Measurements from ENCODE around the gene AZIN2. TPM values are rescaled to one million over a fixed set of nuclear protein-coding genes. Genes with fewer than 3 reads are reported as not detected.

Gene AZIN2
- total and polyA plus RNA-seq, 9 donors = 4.1 to 15.7 (median 9.4) TPM

- Histone ChIP-seq H3K9me3 (no peaks in the 10 kb centered on the region), H3K27ac (no peak overlapping the region), H3K4me1 (ENCODE audit: insufficient read depth) (peaks cover 3% of the 10 kb centered on the region), H3K4me3 (no peak overlapping the region), H3K27me3 (no peaks in the 10 kb centered on the region), H3K36me3 (no peaks in the 10 kb centered on the region)
- intact Hi-C loops (cut with DNase I) = no loop called here
- no peak for DNase-seq
- TF ChIP-seq EP300 (IDR thresholded peaks at IDR 0.05) (no peak), POLR2A (IDR thresholded peaks at IDR 0.05) (no peak)
- TF ChIP-seq, protein P1, sequence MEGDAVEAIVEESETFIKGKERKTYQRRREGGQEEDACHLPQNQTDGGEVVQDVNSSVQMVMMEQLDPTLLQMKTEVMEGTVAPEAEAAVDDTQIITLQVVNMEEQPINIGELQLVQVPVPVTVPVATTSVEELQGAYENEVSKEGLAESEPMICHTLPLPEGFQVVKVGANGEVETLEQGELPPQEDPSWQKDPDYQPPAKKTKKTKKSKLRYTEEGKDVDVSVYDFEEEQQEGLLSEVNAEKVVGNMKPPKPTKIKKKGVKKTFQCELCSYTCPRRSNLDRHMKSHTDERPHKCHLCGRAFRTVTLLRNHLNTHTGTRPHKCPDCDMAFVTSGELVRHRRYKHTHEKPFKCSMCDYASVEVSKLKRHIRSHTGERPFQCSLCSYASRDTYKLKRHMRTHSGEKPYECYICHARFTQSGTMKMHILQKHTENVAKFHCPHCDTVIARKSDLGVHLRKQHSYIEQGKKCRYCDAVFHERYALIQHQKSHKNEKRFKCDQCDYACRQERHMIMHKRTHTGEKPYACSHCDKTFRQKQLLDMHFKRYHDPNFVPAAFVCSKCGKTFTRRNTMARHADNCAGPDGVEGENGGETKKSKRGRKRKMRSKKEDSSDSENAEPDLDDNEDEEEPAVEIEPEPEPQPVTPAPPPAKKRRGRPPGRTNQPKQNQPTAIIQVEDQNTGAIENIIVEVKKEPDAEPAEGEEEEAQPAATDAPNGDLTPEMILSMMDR (IDR thresholded peaks at IDR 0.05) = no peak
- WGBS, 3 donors = 85 to 94% (median 92%) methylated on average over 6 of the region's 6 CpGs
Observed at GRCh38 chr1:33165809-33166208, 84.9 kb downstream of the AZIN2 start.

DNA sequence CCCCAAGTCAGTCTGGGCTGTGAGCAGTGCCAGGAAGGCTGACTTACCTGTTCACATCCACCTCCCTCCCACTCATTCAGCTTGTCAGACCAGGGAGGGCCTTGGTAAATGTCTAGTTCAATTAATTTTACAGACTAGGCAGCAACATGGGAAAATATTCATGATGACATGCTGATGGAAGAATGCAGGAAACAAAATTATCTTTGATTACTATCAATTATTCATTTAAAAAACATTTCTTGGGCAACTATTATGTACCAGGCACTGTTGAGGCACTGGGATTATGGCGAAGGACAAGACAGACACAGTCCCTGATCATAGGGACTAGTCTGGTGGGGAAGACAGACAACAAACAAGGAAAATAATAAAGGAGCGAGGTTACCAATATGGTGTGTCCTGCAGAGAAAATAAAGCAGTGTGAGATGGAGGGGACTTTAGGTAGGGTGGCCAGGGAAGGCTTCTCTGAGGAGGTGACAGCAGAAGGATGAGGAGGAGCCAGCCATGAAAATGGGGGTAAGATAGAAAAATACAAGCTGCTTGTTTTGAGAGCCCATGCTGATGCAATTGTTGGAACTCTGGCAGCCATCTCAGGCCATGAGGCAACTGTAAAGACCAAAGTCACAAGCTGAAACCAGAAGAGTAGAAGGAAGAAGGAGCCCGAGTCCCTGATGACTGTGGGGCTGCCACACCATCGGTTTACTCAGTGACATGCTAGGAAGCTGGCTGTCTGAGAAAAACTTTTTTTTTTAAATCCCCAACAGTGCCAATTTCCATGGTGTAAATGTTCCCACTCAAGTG is 86.9 kb downstream of the AZIN2 start:
- WGBS, 3 donors = 95 to 100% (median 99%) methylated on average over 4 of the region's 4 CpGs
- intact Hi-C loops (cut with DNase I) = no loop called here
- no peak overlapping the region for H3K27ac ChIP-seq
- no peak overlapping the region for H3K4me3 ChIP-seq
- TF ChIP-seq, protein P1 (IDR thresholded peaks at IDR 0.05) = no peak
- TF ChIP-seq EP300 (IDR thresholded peaks at IDR 0.05) (no peak), POLR2A (IDR thresholded peaks at IDR 0.05) (no peak)
- no peaks in the 10 kb centered on the region for H3K36me3 ChIP-seq
- H3K4me1 ChIP-seq (ENCODE audit: insufficient read depth) = no peaks in the 10 kb centered on the region
- H3K27me3 ChIP-seq = no peaks in the 10 kb centered on the region
- H3K9me3 ChIP-seq = no peaks in the 10 kb centered on the region
- no peak for DNase-seq

- no peak overlapping the region for H3K27ac ChIP-seq
- intact Hi-C loops (cut with DNase I) = no loop called here
- 67 to 71% (median 69%) methylated on average over 11 of the region's 11 CpGs for WGBS, 3 donors
- no peaks in the 10 kb centered on the region for H3K9me3 ChIP-seq
- H3K36me3 ChIP-seq = no peaks in the 10 kb centered on the region
- H3K27me3 ChIP-seq = no peaks in the 10 kb centered on the region
- TF ChIP-seq, protein P1 (IDR thresholded peaks at IDR 0.05) = no peak
- TF ChIP-seq POLR2A (IDR thresholded peaks at IDR 0.05) (no peak), EP300 (IDR thresholded peaks at IDR 0.05) (no peak)
- DNase-seq = no peak
- H3K4me3 ChIP-seq = no peak overlapping the region
- no peaks in the 10 kb centered on the region for H3K4me1 ChIP-seq (ENCODE audit: insufficient read depth)
Observed at GRCh38 chr1:33168556-33169289, 87.8 kb downstream of the AZIN2 start.

GRCh38 chr1:33169290-33170055 is 88.5 kb downstream of the AZIN2 start:
- WGBS, 3 donors = 53 to 60% (median 58%) methylated on average over 11 of the region's 11 CpGs
- H3K27me3 ChIP-seq = no peaks in the 10 kb centered on the region
- no peaks in the 10 kb centered on the region for H3K9me3 ChIP-seq
- DNase-seq = no peak
- no peaks in the 10 kb centered on the region for H3K4me1 ChIP-seq (ENCODE audit: insufficient read depth)
- H3K27ac ChIP-seq = no peak overlapping the region
- no peaks in the 10 kb centered on the region for H3K36me3 ChIP-seq
- no peak overlapping the region for H3K4me3 ChIP-seq
- intact Hi-C loops (cut with DNase I) = no loop called here
- no peak for TF ChIP-seq POLR2A (IDR thresholded peaks at IDR 0.05)
- TF ChIP-seq, protein P1 (IDR thresholded peaks at IDR 0.05) = no peak

All from ovary (tissue), 9 donors.